Lower leg skin (tissue), 4 donors: ENCODE measurements around the gene HOXD11. TPM values are rescaled to one million over a fixed set of nuclear protein-coding genes. Genes with fewer than 3 reads are reported as not detected.

Experiments used
- DNase-seq, 2 donors: peaks; one replicate each; pipeline ENCODE4 v3.0.0-alpha.2; 2019; ENCODE audit warnings: low spot score in 2 of 2
- H3K4me3 ChIP-seq: fragments of 200-600 bp; sonication (generic); 2 replicates; pipeline ENCODE4 v1.5.1; 2017; ENCODE audit warnings: mild to moderate bottlenecking, low read depth; ENCODE audit not compliant: poor library complexity, severe bottlenecking
- CTCF ChIP-seq, 3 donors: fragments of 450-650 bp; IDR thresholded peaks; one replicate each; pipeline ENCODE4 v1.5.1; 2016; ENCODE audit warnings: antibody characterized with exemption in 3 of 3, mild to moderate bottlenecking in 3 of 3, moderate library complexity in 2 of 3
- POLR2A ChIP-seq, 2 donors: fragments of 450-650 bp; IDR thresholded peaks; one replicate each; pipeline ENCODE4 v1.6.1; 2016 to 2017; ENCODE audit warnings: antibody characterized with exemption in 2 of 2, mild to moderate bottlenecking in 1 of 2, moderate library complexity in 1 of 2
- WGBS, 2 donors: methylation state at CpG; one replicate each; pipeline ENCODE4 v1.1.5; 2018; 5-methylcytosine and 5-hydroxymethylcytosine counted together
- intact Hi-C: fragments of 100-400 bp; cut with DNase I; formaldehyde crosslinking; loops from one replicate; pipeline ENCODE4 v1.15.0; 2023; ENCODE audit warnings: low total_unique reads
- total RNA-seq, 4 donors: library from RNA; depleted of rRNA; stranded (reverse); fragments of >200 nt; gene quantifications; one replicate each; pipeline ENCODE4 v1.1.0, GENCODE V29; 2016

HOXD11 gene
- total RNA-seq, 4 donors from 2014 or later = 0.23 TPM; not detected in 3

GRCh38 chr2:176105730-176106580 lies 1.1 kb upstream of the HOXD11 start:
- intact Hi-C loops = loop anchor here (5.0 kb wide), 1 partner anchor 1291 kb away; no protein-coding TSS in a partner anchor
- TF ChIP-seq POLR2A (IDR thresholded peaks at IDR 0.05) (no peak), CTCF (IDR thresholded peaks at IDR 0.05) (no peak)
- 33 to 39% methylated on average over 25 of the region's 25 CpGs for WGBS, 2 donors
- no peak overlapping the region for H3K4me3 ChIP-seq
- DNase-seq = peak in 1 of 2 donors; percentile 67

- no peak overlapping the region for H3K4me3 ChIP-seq
- WGBS, 2 donors = 0 to 10% methylated on average over 2 to 8 of the region's 59 CpGs
- intact Hi-C loops = loop anchor here (5.0 kb wide), 1 partner anchor 1290 kb away; no protein-coding TSS in a partner anchor
- TF ChIP-seq CTCF (IDR thresholded peaks at IDR 0.05) (no peak), POLR2A (IDR thresholded peaks at IDR 0.05) (no peak)
- DNase-seq = peak in 1 of 2 donors; percentile 76
Measured at GRCh38 chr2:176107731-176108181, 676 bp downstream of the HOXD11 start.

- intact Hi-C loops = loop anchor here (5.0 kb wide), 1 partner anchor 1288 kb away; no protein-coding TSS in a partner anchor
- no peak overlapping the region for H3K4me3 ChIP-seq
- no peak for DNase-seq
- TF ChIP-seq CTCF (IDR thresholded peaks at IDR 0.05) (no peak), POLR2A (IDR thresholded peaks at IDR 0.05) (no peak)
- 29 to 48% methylated on average over 26 of the region's 26 CpGs for WGBS, 2 donors
Measured at GRCh38 chr2:176109192-176109901, 2.3 kb downstream of the HOXD11 start.

GRCh38 chr2:176109946-176110345 lies 2.9 kb downstream of the HOXD11 start:
- TF ChIP-seq CTCF (IDR thresholded peaks at IDR 0.05) (no peak), POLR2A (IDR thresholded peaks at IDR 0.05) (no peak)
- WGBS, 2 donors = 44 to 54% methylated on average over 4 of the region's 4 CpGs
- H3K4me3 ChIP-seq = no peak overlapping the region
- DNase-seq = peak in 1 of 2 donors; percentile 70
- intact Hi-C loops = loop anchor here (5.0 kb wide), 1 partner anchor 1287 kb away; no protein-coding TSS in a partner anchor

GRCh38 chr2:176110415-176111308 lies 3.6 kb downstream of the HOXD11 start:
- TF ChIP-seq POLR2A (IDR thresholded peaks at IDR 0.05) (no peak), CTCF (IDR thresholded peaks at IDR 0.05) (no peak)
- no peak overlapping the region for H3K4me3 ChIP-seq
- no peak for DNase-seq
- 35 to 37% methylated on average over 7 of the region's 7 CpGs for WGBS, 2 donors
- intact Hi-C loops = no loop called here
